OCI-LY7 (cell line): Measurements from ENCODE around the gene FAM131B. TPM values are rescaled to one million over a fixed set of nuclear protein-coding genes. Genes with fewer than 3 reads are reported as not detected.

Experiments used
- BruUV-seq: library from RNA; stranded (reverse); fragments of 400-500 nt; replicated peaks from 2 replicates; lab custom pipeline; 2021; lab: Mats Ljungman, UMichigan
- CTCF ChIA-PET: fragments of 300-600 bp; sonication (Branson Sonifier 250); formaldehyde crosslinking; loops from one replicate; lab custom pipeline; 2022; ENCODE audit warnings: antibody characterized with exemption; ENCODE audit not compliant: unreplicated experiment; lab: Charles Lee
- POLR2A ChIA-PET: fragments of 300-600 bp; sonication (Branson Sonifier 250); formaldehyde crosslinking; loops from one replicate; lab custom pipeline; 2022; ENCODE audit warnings: antibody characterized with exemption; lab: Charles Lee
- DNase-seq: peaks from one replicate; pipeline ENCODE4 v3.0.0-alpha.2; 2015; ENCODE audit warnings: low spot score
- H2AFZ ChIP-seq: fragments of 200-600 bp; sonication (generic), shearing (Covaris generic); 2 replicates; pipeline ENCODE4 v1.6.1; 2014; ENCODE audit warnings: mild to moderate bottlenecking, antibody characterized with exemption, low read length, moderate library complexity
- H3K27ac ChIP-seq: fragments of 200-600 bp; sonication (generic); 2 replicates; pipeline ENCODE4 v1.5.1; 2014; ENCODE audit warnings: mixed run types, low read depth, mild to moderate bottlenecking, moderate library complexity, low read length, inconsistent platforms; ENCODE audit not compliant: poor library complexity, severe bottlenecking
- H3K36me3 ChIP-seq: fragments of 200-600 bp; sonication (generic); 2 replicates; pipeline ENCODE4 v1.6.1; 2014; ENCODE audit warnings: mild to moderate bottlenecking, antibody characterized with exemption, low read length, moderate library complexity, mixed read lengths; ENCODE audit not compliant: insufficient read depth
- H3K4me1 ChIP-seq: fragments of 200-600 bp; sonication (generic); 2 replicates; pipeline ENCODE4 v1.5.1; 2014; ENCODE audit warnings: mild to moderate bottlenecking, low read length; ENCODE audit not compliant: insufficient read depth, poor library complexity, severe bottlenecking
- H3K4me2 ChIP-seq: fragments of 200-600 bp; sonication (generic); 2 replicates; pipeline ENCODE4 v1.6.1; 2014; ENCODE audit warnings: mild to moderate bottlenecking, low read length
- H3K4me3 ChIP-seq: fragments of 200-600 bp; sonication (generic); 2 replicates; pipeline ENCODE4 v1.5.1; 2014; ENCODE audit warnings: mild to moderate bottlenecking, low read depth, low read length; ENCODE audit not compliant: poor library complexity, severe bottlenecking
- H3K79me2 ChIP-seq: fragments of 200-600 bp; sonication (generic); 2 replicates; pipeline ENCODE4 v1.6.1; 2016; ENCODE audit warnings: low read depth, mild to moderate bottlenecking, low read length, moderate library complexity, mixed read lengths; ENCODE audit not compliant: insufficient read depth
- H3K9me2 ChIP-seq: fragments of 200-600 bp; sonication (generic); 2 replicates; pipeline ENCODE4 v1.6.1; 2016; ENCODE audit warnings: mild to moderate bottlenecking, low read length, mixed read lengths; ENCODE audit not compliant: insufficient read depth
- H3K9me3 ChIP-seq: fragments of 200-600 bp; sonication (generic); 2 replicates; pipeline ENCODE4 v1.6.1; 2014; ENCODE audit warnings: mild to moderate bottlenecking, mixed run types, low read length, mixed read lengths
- H4K20me1 ChIP-seq: fragments of 200-600 bp; sonication (generic); 2 replicates; pipeline ENCODE4 v1.6.1; 2014; ENCODE audit warnings: mild to moderate bottlenecking, antibody characterized with exemption, low read length, moderate library complexity, mixed read lengths; ENCODE audit not compliant: insufficient read depth
- CTCF ChIP-seq: fragments of 200-600 bp; sonication (generic); conservative IDR thresholded peaks from 2 replicates; pipeline ENCODE4 v1.5.1; 2014; ENCODE audit warnings: mild to moderate bottlenecking, antibody characterized with exemption, low read length, moderate library complexity, mixed read lengths
- EZH2phosphoT487 ChIP-seq: fragments of 200-600 bp; sonication (generic); IDR thresholded peaks from 2 replicates; pipeline ENCODE4 v1.6.1; 2018; ENCODE audit warnings: low read depth, borderline replicate concordance, mild to moderate bottlenecking, mixed run types, antibody characterized with exemption, low read length, moderate library complexity, mixed read lengths
- intact Hi-C: fragments of 100-400 bp; cut with micrococcal nuclease; formaldehyde crosslinking; loops from one replicate; pipeline ENCODE4 v1.10.0; 2022; ENCODE audit not compliant: unreplicated experiment
- total RNA-seq, 2 experiments: library from RNA; depleted of rRNA in 1 of 2; stranded (reverse); fragments of >200 nt in 1 of 2; shearing (Covaris generic) in 1 of 2; gene quantifications; 2 replicates each; pipeline ENCODE4 v1.2.3, GENCODE V29; 2014 to 2022

Gene FAM131B
- total RNA-seq, 2 experiments from 2014 or later = not detected

- intact Hi-C loops = no loop called here
- Histone ChIP-seq H3K9me3 (no peaks in the 10 kb centered on the region), H3K9me2 (no peaks in the 10 kb centered on the region), H3K27ac (no peak overlapping the region), H3K36me3 (no peaks in the 10 kb centered on the region), H2AFZ (no peak overlapping the region), H3K79me2 (no peaks in the 10 kb centered on the region), H3K4me1 (peaks cover 25% of the 10 kb centered on the region), H3K4me3 (no peak overlapping the region), H4K20me1 (no peaks in the 10 kb centered on the region), H3K4me2 (no peak overlapping the region)
- no peak for TF ChIP-seq EZH2phosphoT487
- ChIA-PET POLR2A (interaction anchor here (0.6 to 1.4 kb wide), 2 partner anchors 13 to 73 kb away, joined by 3 to 5 read pairs; no protein-coding TSS in a partner anchor), CTCF (no interaction called here)
- no peak for DNase-seq
- no TSS peak for BruUV-seq
These were observed 39.5 kb downstream of the FAM131B start for GRCh38 chr7:143322760-143323633.

- BruUV-seq = no TSS peak
- POLR2A ChIA-PET = interaction anchor here (1.4 kb wide), 1 partner anchor 12 kb away, joined by 5 read pairs; no protein-coding TSS in a partner anchor
- intact Hi-C loops = no loop called here
- H3K4me3 ChIP-seq = no peak overlapping the region
- no peaks in the 10 kb centered on the region for H4K20me1 ChIP-seq
- H3K4me2 ChIP-seq = no peak overlapping the region
- H3K9me3 ChIP-seq = no peaks in the 10 kb centered on the region
- H3K4me1 ChIP-seq = peaks cover 22% of the 10 kb centered on the region
- no peak for DNase-seq
- CTCF ChIA-PET = no interaction called here
- no peak overlapping the region for H3K27ac ChIP-seq
- no peak overlapping the region for H2AFZ ChIP-seq
- no peaks in the 10 kb centered on the region for H3K79me2 ChIP-seq
- TF ChIP-seq CTCF (no peak), EZH2phosphoT487 (no peak)
- H3K36me3 ChIP-seq = no peaks in the 10 kb centered on the region
- H3K9me2 ChIP-seq = no peaks in the 10 kb centered on the region
These were observed 40.8 kb downstream of the FAM131B start for GRCh38 chr7:143321734-143322133.

GRCh38 chr7:143321242-143321641 lies 41.3 kb downstream of the FAM131B start:
- Histone ChIP-seq H3K27ac (no peak overlapping the region), H3K9me3 (no peaks in the 10 kb centered on the region), H3K4me3 (no peak overlapping the region), H2AFZ (no peak overlapping the region), H4K20me1 (no peaks in the 10 kb centered on the region), H3K4me2 (no peak overlapping the region), H3K4me1 (peaks cover 19% of the 10 kb centered on the region), H3K9me2 (no peaks in the 10 kb centered on the region), H3K36me3 (no peaks in the 10 kb centered on the region), H3K79me2 (no peaks in the 10 kb centered on the region)
- POLR2A ChIA-PET = interaction anchor here (1.4 kb wide), 1 partner anchor 11 kb away, joined by 5 read pairs; no protein-coding TSS in a partner anchor
- intact Hi-C loops = no loop called here
- CTCF ChIA-PET = no interaction called here
- TF ChIP-seq EZH2phosphoT487 (no peak), CTCF (no peak)
- no peak for DNase-seq
- no TSS peak for BruUV-seq
